Gastroesophageal sphincter (tissue), 4 donors: ENCODE measurements around the gene OR2AT4. TPM values are rescaled to one million over a fixed set of nuclear protein-coding genes. Genes with fewer than 3 reads are reported as not detected.

Experiments used
- ATAC-seq: fragments of 150-250 bp; one replicate; pipeline ENCODE4 v1.9.1; 2016; ENCODE audit warnings: mild to moderate bottlenecking, moderate library complexity
- H3K27ac ChIP-seq, 4 donors: fragments of 200-600 bp; sonication (generic) in 3 of 4; 1 replicate in 3 of 4; 2 replicates in 1 of 4; pipeline ENCODE4 v1.5.1; 2016 to 2019
- H3K27me3 ChIP-seq: fragments of 200-600 bp; sonication (generic); one replicate; pipeline ENCODE4 v1.5.1; 2019
- H3K36me3 ChIP-seq, 2 donors: fragments of 200-600 bp; sonication (generic); one replicate each; pipeline ENCODE4 v1.5.1; 2019; ENCODE audit warnings: control low read depth in 1 of 2
- H3K4me1 ChIP-seq, 3 donors: fragments of 200-600 bp; sonication (generic); 1 replicate in 2 of 3; 2 replicates in 1 of 3; pipeline ENCODE4 v1.5.1; 2016 to 2019; ENCODE audit warnings: control low read depth in 2 of 3
- H3K4me3 ChIP-seq, 2 donors: fragments of 200-600 bp; sonication (generic); one replicate each; pipeline ENCODE4 v1.5.1; 2019; ENCODE audit warnings: mild to moderate bottlenecking in 1 of 2, moderate library complexity in 1 of 2
- H3K9me3 ChIP-seq, 3 donors: fragments of 200-600 bp; sonication (generic); one replicate each; pipeline ENCODE4 v1.5.1; 2017 to 2019; ENCODE audit warnings: control low read depth in 2 of 3
- EP300 ChIP-seq: sonication (generic); formaldehyde crosslinking; IDR thresholded peaks from one replicate; pipeline ENCODE4 v1.6.1; 2017; ENCODE audit warnings: antibody characterized with exemption, mild to moderate bottlenecking
- POLR2A ChIP-seq, 2 donors: fragments of 450-650 bp; IDR thresholded peaks; one replicate each; pipeline ENCODE4 v1.6.1; 2017; ENCODE audit warnings: antibody characterized with exemption in 2 of 2, mild to moderate bottlenecking in 2 of 2, moderate library complexity in 1 of 2
- POLR2AphosphoS5 ChIP-seq: sonication (generic); formaldehyde crosslinking; IDR thresholded peaks from one replicate; pipeline ENCODE4 v1.6.1; 2017; ENCODE audit warnings: antibody characterized with exemption
- WGBS, 2 donors: methylation state at CpG; one replicate each; pipeline ENCODE4 v1.1.5; 2018; ENCODE audit warnings: low coverage in 1 of 2; 5-methylcytosine and 5-hydroxymethylcytosine counted together
- total RNA-seq, 4 donors: library from RNA; depleted of rRNA; stranded (reverse); fragments of >200 nt; gene quantifications; one replicate each; pipeline ENCODE4 v1.1.0, GENCODE V29; 2016
- TF ChIP-seq, protein P1 (sequence below), 4 experiments: fragments of 200-600 bp in 2 of 4; fragments of 450-650 bp in 2 of 4; sonication (generic) in 1 of 4; IDR thresholded peaks; one replicate each; pipeline ENCODE4 v1.5.1; 2017 to 2019; ENCODE audit warnings: antibody characterized with exemption in 4 of 4, mild to moderate bottlenecking in 2 of 4, moderate library complexity in 2 of 4

OR2AT4 gene
- total RNA-seq, 4 donors from 2014 or later, result not detected

DNA sequence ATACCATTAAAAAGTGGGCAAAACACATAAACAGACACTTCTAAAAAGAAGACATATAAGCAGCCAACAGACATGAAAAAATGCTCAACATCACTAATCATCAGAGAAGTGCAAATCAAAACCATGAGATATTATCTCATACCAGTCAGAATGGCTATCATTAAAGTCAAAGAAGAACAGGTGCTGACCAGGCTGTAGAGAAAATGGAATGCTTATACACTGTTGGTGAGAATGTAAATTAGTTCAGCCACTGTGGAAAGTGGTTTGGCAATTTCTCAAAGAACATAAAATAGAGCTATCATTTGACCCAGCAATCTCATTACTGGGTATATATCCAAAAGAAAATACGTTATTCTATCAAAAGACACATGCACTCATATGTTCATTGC, 13.5 kb downstream of the OR2AT4 start:
- 50 to 91% methylated on average over 1 of the region's 1 CpG for WGBS, 2 donors
- peaks cover 33% of the 10 kb centered on the region for H3K27me3 ChIP-seq

DNA sequence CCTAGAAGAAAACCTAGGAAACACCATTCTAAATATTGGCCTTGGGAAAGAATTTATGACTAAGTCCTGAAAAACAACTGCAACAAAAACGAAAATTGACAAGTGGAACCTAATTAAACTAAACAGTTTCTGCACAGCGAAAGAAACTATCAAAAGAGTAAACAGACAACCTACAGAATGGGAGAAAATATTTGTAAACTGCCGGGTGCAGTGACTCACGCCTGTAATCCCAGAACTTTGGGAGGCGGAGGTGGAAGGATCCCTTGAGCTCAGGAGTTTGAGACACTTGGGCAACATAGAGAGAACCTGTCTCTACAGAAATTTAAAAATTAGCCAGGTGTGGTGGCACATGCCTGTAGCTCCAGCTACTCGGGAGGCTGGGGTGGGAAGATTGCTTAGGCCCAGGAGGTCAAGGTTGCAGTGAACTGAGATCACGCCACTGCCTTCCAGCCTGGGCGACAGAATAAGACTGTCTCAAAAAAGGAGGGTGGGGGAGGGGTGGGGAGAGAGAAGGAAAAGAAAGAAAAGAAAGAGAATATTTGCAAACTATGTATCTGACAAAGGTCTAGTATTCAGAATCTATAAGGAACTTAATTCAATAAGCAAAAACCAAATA, 14.0 kb downstream of the OR2AT4 start:
- Histone ChIP-seq H3K36me3 (no peaks in the 10 kb centered on the region), H3K27ac (no peak overlapping the region), H3K9me3 (no peaks in the 10 kb centered on the region), H3K4me3 (no peak overlapping the region), H3K4me1 (no peaks in the 10 kb centered on the region), H3K27me3 (peaks cover 33% of the 10 kb centered on the region)
- 68 to 82% methylated on average over 6 to 8 of the region's 8 CpGs for WGBS, 2 donors
- ATAC-seq, result no peak
- TF ChIP-seq EP300, result no peak
- TF ChIP-seq, protein P1, sequence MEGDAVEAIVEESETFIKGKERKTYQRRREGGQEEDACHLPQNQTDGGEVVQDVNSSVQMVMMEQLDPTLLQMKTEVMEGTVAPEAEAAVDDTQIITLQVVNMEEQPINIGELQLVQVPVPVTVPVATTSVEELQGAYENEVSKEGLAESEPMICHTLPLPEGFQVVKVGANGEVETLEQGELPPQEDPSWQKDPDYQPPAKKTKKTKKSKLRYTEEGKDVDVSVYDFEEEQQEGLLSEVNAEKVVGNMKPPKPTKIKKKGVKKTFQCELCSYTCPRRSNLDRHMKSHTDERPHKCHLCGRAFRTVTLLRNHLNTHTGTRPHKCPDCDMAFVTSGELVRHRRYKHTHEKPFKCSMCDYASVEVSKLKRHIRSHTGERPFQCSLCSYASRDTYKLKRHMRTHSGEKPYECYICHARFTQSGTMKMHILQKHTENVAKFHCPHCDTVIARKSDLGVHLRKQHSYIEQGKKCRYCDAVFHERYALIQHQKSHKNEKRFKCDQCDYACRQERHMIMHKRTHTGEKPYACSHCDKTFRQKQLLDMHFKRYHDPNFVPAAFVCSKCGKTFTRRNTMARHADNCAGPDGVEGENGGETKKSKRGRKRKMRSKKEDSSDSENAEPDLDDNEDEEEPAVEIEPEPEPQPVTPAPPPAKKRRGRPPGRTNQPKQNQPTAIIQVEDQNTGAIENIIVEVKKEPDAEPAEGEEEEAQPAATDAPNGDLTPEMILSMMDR (IDR thresholded peaks at IDR 0.05), result no peak
- no peak for TF ChIP-seq POLR2A (IDR thresholded peaks at IDR 0.05)
- TF ChIP-seq POLR2AphosphoS5, result no peak

More for the DNA sequence above, 13.5 kb downstream of the OR2AT4 start:
- TF ChIP-seq POLR2AphosphoS5, result no peak
- TF ChIP-seq, protein P1 (IDR thresholded peaks at IDR 0.05), result no peak
- no peaks in the 10 kb centered on the region for H3K36me3 ChIP-seq
- H3K4me1 ChIP-seq, result no peaks in the 10 kb centered on the region
- no peak overlapping the region for H3K4me3 ChIP-seq
- H3K9me3 ChIP-seq, result no peaks in the 10 kb centered on the region
- no peak overlapping the region for H3K27ac ChIP-seq
- no peak for ATAC-seq

DNA sequence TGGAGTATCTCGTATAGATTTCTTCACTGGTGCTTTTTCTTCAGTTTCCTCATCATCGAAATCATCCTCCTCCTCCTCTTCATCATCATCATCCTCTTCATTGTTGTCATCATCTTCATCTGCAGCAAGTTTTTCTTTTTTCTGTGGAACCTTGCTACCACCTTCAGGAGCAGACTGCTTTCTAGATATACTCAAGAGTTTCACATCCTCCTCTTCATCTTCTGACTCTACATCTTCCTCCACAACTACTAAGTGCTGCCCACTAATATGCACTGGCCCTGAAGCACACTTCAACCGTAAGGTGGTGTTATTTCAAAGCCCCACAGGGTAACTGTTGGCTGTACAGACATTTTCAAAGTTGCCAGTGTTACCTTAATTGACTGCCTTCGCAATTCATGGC, 17.1 kb downstream of the OR2AT4 start:
- no peak overlapping the region for H3K4me3 ChIP-seq
- no peaks in the 10 kb centered on the region for H3K9me3 ChIP-seq
- no peaks in the 10 kb centered on the region for H3K4me1 ChIP-seq
- peaks cover 27% of the 10 kb centered on the region for H3K27me3 ChIP-seq
- no peak overlapping the region for H3K27ac ChIP-seq
- 81 to 93% methylated on average over 4 of the region's 4 CpGs for WGBS, 2 donors
- no peak for ATAC-seq
- TF ChIP-seq POLR2A (IDR thresholded peaks at IDR 0.05), result no peak
- TF ChIP-seq POLR2AphosphoS5, result no peak
- TF ChIP-seq, protein P1 (IDR thresholded peaks at IDR 0.05), result no peak
- TF ChIP-seq EP300, result no peak
- H3K36me3 ChIP-seq, result no peaks in the 10 kb centered on the region

DNA sequence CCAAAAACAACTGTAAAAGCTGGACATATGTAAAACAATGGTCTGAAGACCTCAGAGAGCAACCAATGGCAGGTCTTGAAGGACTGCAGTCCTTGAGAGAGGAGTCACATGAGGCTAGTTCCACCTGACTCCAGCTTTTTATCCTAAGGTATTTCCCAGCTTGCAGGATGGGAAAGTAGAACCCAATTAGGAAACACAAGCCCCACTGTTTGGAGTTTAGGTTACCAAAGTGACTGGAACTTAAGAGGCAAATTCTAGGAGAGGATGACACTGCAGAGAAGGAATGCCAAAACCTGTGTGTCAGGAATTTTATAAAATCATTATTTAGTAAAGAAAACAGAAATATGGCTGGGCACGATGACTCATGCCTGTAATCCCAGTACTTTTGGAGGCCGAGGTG, 18.4 kb downstream of the OR2AT4 start:
- no peak overlapping the region for H3K27ac ChIP-seq
- no peak for ATAC-seq
- WGBS, 2 donors, result 63 to 77% methylated on average over 2 of the region's 2 CpGs
- H3K27me3 ChIP-seq, result peaks cover 24% of the 10 kb centered on the region
- H3K4me3 ChIP-seq, result no peak overlapping the region
- TF ChIP-seq, protein P1 (IDR thresholded peaks at IDR 0.05), result no peak
- no peak for TF ChIP-seq POLR2A (IDR thresholded peaks at IDR 0.05)
- no peak for TF ChIP-seq EP300
- no peak for TF ChIP-seq POLR2AphosphoS5
- H3K36me3 ChIP-seq, result no peaks in the 10 kb centered on the region
- no peaks in the 10 kb centered on the region for H3K4me1 ChIP-seq
- H3K9me3 ChIP-seq, result no peaks in the 10 kb centered on the region

DNA sequence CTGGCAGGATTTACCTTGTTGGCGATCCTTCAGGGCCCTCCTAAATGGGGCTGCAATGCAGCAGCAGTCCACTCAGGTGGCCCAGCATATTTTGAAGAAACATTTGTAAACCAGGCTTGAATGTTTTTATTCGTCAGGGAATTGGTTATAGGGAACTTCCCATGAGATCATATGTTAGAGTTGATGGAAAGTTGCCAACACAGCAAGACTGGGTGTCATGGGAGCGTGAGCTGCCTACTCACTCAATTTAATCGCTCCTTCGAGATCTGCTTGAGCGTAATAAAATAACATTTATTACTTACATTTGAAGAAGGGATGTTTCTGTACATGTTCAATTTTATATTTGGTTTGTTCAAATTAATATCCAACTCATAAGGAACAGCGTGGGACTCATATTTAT, 19.4 kb downstream of the OR2AT4 start:
- no peak overlapping the region for H3K4me3 ChIP-seq
- no peaks in the 10 kb centered on the region for H3K36me3 ChIP-seq
- 49 to 64% methylated on average over 6 to 7 of the region's 7 CpGs for WGBS, 2 donors
- H3K4me1 ChIP-seq, result no peaks in the 10 kb centered on the region
- TF ChIP-seq POLR2AphosphoS5 (no peak), POLR2A (IDR thresholded peaks at IDR 0.05) (no peak), EP300 (no peak)
- TF ChIP-seq, protein P1 (IDR thresholded peaks at IDR 0.05), result no peak
- H3K27me3 ChIP-seq, result peaks cover 15% of the 10 kb centered on the region
- H3K9me3 ChIP-seq, result no peaks in the 10 kb centered on the region
- ATAC-seq, result no peak
- no peak overlapping the region for H3K27ac ChIP-seq
